Progenitor cell of endocrine pancreas (in vitro differentiated cells): ENCODE data around the gene AHRR. TPM values are rescaled to one million over a fixed set of nuclear protein-coding genes. Genes with fewer than 3 reads are reported as not detected.
A peak's percentile ranks its signal among the peaks of the same experiment; 100 is the strongest.

Experiments
- DNase-seq: peaks from one replicate; pipeline ENCODE4 v3.0.0; 2021; ENCODE audit warnings: low spot score; ENCODE audit not compliant: unreplicated experiment
- H3K27ac Mint-ChIP-seq: 2 replicates; pipeline ENCODE4 v1.8.0; 2021; ENCODE audit warnings: mild to moderate bottlenecking, moderate library complexity, mixed read lengths
- H3K27me3 Mint-ChIP-seq: 2 replicates; pipeline ENCODE4 v1.8.0; 2021; ENCODE audit warnings: mixed read lengths
- H3K36me3 Mint-ChIP-seq: 2 replicates; pipeline ENCODE4 v1.8.0; 2022; ENCODE audit warnings: mixed read lengths; ENCODE audit not compliant: insufficient read depth
- H3K4me1 Mint-ChIP-seq: 2 replicates; pipeline ENCODE4 v1.8.0; 2021; ENCODE audit warnings: low read depth, mixed read lengths
- H3K4me3 Mint-ChIP-seq: 2 replicates; pipeline ENCODE4 v1.8.0; 2021; ENCODE audit warnings: low read depth, mild to moderate bottlenecking, moderate library complexity, mixed read lengths
- H3K9me3 Mint-ChIP-seq: 2 replicates; pipeline ENCODE4 v1.8.0; 2021; ENCODE audit warnings: low read depth, mixed read lengths
- CTCF ChIP-seq: fragments of 200-600 bp; sonication (generic); IDR thresholded peaks from one replicate; pipeline ENCODE4 v1.5.0; 2021; ENCODE audit warnings: antibody characterized with exemption, mild to moderate bottlenecking; ENCODE audit not compliant: unreplicated experiment
- total RNA-seq: library from RNA; stranded (reverse); gene quantifications from 2 replicates; pipeline ENCODE4 v1.2.1, GENCODE V29; 2021

AHRR gene
- total RNA-seq, 1 donor from 2014 or later: 1.3 TPM

GRCh38 chr5:430214-430925, 108.9 kb downstream of the AHRR start:
- no peak overlapping the region for H3K4me3 Mint-ChIP-seq

GRCh38 chr5:431001-431710, 109.6 kb downstream of the AHRR start:
- no peak overlapping the region for H3K4me3 Mint-ChIP-seq
- H3K36me3 Mint-ChIP-seq: no peaks in the 10 kb centered on the region
- peaks cover 8% of the 10 kb centered on the region for H3K9me3 Mint-ChIP-seq
- no peak overlapping the region for H3K27ac Mint-ChIP-seq
- H3K4me1 Mint-ChIP-seq: peaks cover 4% of the 10 kb centered on the region
- TF ChIP-seq CTCF: peak; percentile 85
- peak; percentile 64 for DNase-seq
- peaks cover 6% of the 10 kb centered on the region for H3K27me3 Mint-ChIP-seq

More at GRCh38 chr5:430214-430925, 108.9 kb downstream of the AHRR start:
- Mint-ChIP-seq H3K9me3 (peaks cover 10% of the 10 kb centered on the region), H3K36me3 (no peaks in the 10 kb centered on the region), H3K27me3 (peaks cover 6% of the 10 kb centered on the region), H3K4me1 (peaks cover 4% of the 10 kb centered on the region), H3K27ac (no peak overlapping the region)
- DNase-seq: no peak
- no peak for TF ChIP-seq CTCF

- Mint-ChIP-seq H3K27me3 (peaks cover 6% of the 10 kb centered on the region), H3K27ac (no peak overlapping the region), H3K9me3 (peaks cover 2% of the 10 kb centered on the region), H3K4me3 (no peak overlapping the region), H3K4me1 (peaks cover 4% of the 10 kb centered on the region), H3K36me3 (no peaks in the 10 kb centered on the region)
- TF ChIP-seq CTCF: no peak
- DNase-seq: no peak
Observed at GRCh38 chr5:431711-432050, 110.2 kb downstream of the AHRR start.

GRCh38 chr5:432201-432927, 110.8 kb downstream of the AHRR start:
- Mint-ChIP-seq H3K4me1 (peaks cover 4% of the 10 kb centered on the region), H3K9me3 (no peaks in the 10 kb centered on the region)

More at GRCh38 chr5:432201-432927, 110.8 kb downstream of the AHRR start:
- H3K4me3 Mint-ChIP-seq: no peak overlapping the region
- TF ChIP-seq CTCF: no peak
- no peaks in the 10 kb centered on the region for H3K36me3 Mint-ChIP-seq
- H3K27ac Mint-ChIP-seq: no peak overlapping the region
- peaks cover 6% of the 10 kb centered on the region for H3K27me3 Mint-ChIP-seq
- DNase-seq: peak; percentile 7
